GM13976 (cell line): ENCODE data around the gene CAPN8.

ENCODE experiments used
- DNase-seq: peaks from one replicate; pipeline ENCODE4 v3.0.0; 2012; ENCODE audit warnings: low spot score
- CTCF ChIP-seq: IDR thresholded peaks from 2 replicates; pipeline ENCODE4 v1.5.1; 2012; ENCODE audit warnings: borderline replicate concordance, mild to moderate bottlenecking; ENCODE audit not compliant: insufficient read depth; ENCODE audit errors: extremely low read depth, missing control alignments, control extremely low read depth
- in situ Hi-C: fragments of 300-500 bp; cut with MboI; formaldehyde crosslinking; loops from one replicate; pipeline ENCODE4 v1.12.0; 2022; ENCODE audit warnings: low sequenced_read_pairs, mixed read lengths, inconsistent platforms; ENCODE audit not compliant: unreplicated experiment

Gene CAPN8

GRCh38 chr1:223657978-223658377, 7.5 kb downstream of the CAPN8 start:
- no peak for TF ChIP-seq CTCF
- in situ Hi-C loops: no loop called here
- DNase-seq: no peak

GRCh38 chr1:223654083-223654482, 11.4 kb downstream of the CAPN8 start:
- DNase-seq: no peak
- TF ChIP-seq CTCF: no peak
- in situ Hi-C loops: no loop called here

GRCh38 chr1:223653431-223653830, 12.1 kb downstream of the CAPN8 start:
- in situ Hi-C loops: no loop called here
- DNase-seq: no peak
- no peak for TF ChIP-seq CTCF

- in situ Hi-C loops: no loop called here
- no peak for DNase-seq
- TF ChIP-seq CTCF: no peak
These were observed 12.5 kb downstream of the CAPN8 start for GRCh38 chr1:223653015-223653414.

- TF ChIP-seq CTCF: no peak
- in situ Hi-C loops: no loop called here
- DNase-seq: no peak
These were observed 13.0 kb downstream of the CAPN8 start for GRCh38 chr1:223652436-223652941.

GRCh38 chr1:223651291-223651991, 14.1 kb downstream of the CAPN8 start:
- in situ Hi-C loops: no loop called here
- TF ChIP-seq CTCF: no peak
- DNase-seq: no peak

- no peak for DNase-seq
- no peak for TF ChIP-seq CTCF
These were observed 15.0 kb downstream of the CAPN8 start for GRCh38 chr1:223650465-223650864.

More at GRCh38 chr1:223650465-223650864, 15.0 kb downstream of the CAPN8 start:
- in situ Hi-C loops: no loop called here
